GM19035 (cell line): Measurements from ENCODE around the gene TEKTIP1.

Experiments used
- ATAC-seq: cut with Tn5 transposase; IDR thresholded peaks from one replicate; pipeline ENCODE4 v1.9.1; 2021; ENCODE audit not compliant: unreplicated experiment

Gene TEKTIP1

GRCh38 chr19:3536429-3537100 is 2.4 kb upstream of the TEKTIP1 start:
- no peak for ATAC-seq

- ATAC-seq = no peak
These were observed 1.9 kb upstream of the TEKTIP1 start for GRCh38 chr19:3537101-3537437.

- no peak for ATAC-seq
These were observed 1.3 kb upstream of the TEKTIP1 start for GRCh38 chr19:3537438-3538240.

- no peak for ATAC-seq
These were observed 580 bp upstream of the TEKTIP1 start for GRCh38 chr19:3538258-3538929.

GRCh38 chr19:3539756-3540118 is 763 bp downstream of the TEKTIP1 start:
- no peak for ATAC-seq

- no peak for ATAC-seq
These were observed 4.4 kb downstream of the TEKTIP1 start for GRCh38 chr19:3543150-3544057.

- no peak for ATAC-seq
These were observed 5.0 kb downstream of the TEKTIP1 start for GRCh38 chr19:3544058-3544376.

GRCh38 chr19:3544742-3545668 is 6.0 kb downstream of the TEKTIP1 start:
- no peak for ATAC-seq

GRCh38 chr19:3545669-3546034 is 6.7 kb downstream of the TEKTIP1 start:
- ATAC-seq = no peak

GRCh38 chr19:3546119-3546518 is 7.1 kb downstream of the TEKTIP1 start:
- no peak for ATAC-seq

GRCh38 chr19:3547301-3547731 is 8.3 kb downstream of the TEKTIP1 start:
- no peak for ATAC-seq

GRCh38 chr19:3547767-3548282 is 8.9 kb downstream of the TEKTIP1 start:
- ATAC-seq = no peak

- no peak for ATAC-seq
These were observed 9.6 kb downstream of the TEKTIP1 start for GRCh38 chr19:3548606-3549005.

GRCh38 chr19:3549816-3550215 is 10.8 kb downstream of the TEKTIP1 start:
- ATAC-seq = no peak

GRCh38 chr19:3550947-3551791 is 12.2 kb downstream of the TEKTIP1 start:
- no peak for ATAC-seq

GRCh38 chr19:3551792-3552095 is 12.8 kb downstream of the TEKTIP1 start:
- no peak for ATAC-seq

GRCh38 chr19:3554254-3555083 is 15.5 kb downstream of the TEKTIP1 start:
- no peak for ATAC-seq

- ATAC-seq = no peak
These were observed 16.9 kb downstream of the TEKTIP1 start for GRCh38 chr19:3555653-3556422.
